Astrocyte of the spinal cord (primary cell): Measurements from ENCODE around the gene RFTN1.

Experiments
- DNase-seq: peaks from one replicate; pipeline ENCODE4 v3.0.0; 2011; ENCODE audit warnings: low read depth, low spot score
- H3K4me3 ChIP-seq: 2 replicates; pipeline ENCODE4 v1.5.1; 2011; ENCODE audit warnings: low read depth, mild to moderate bottlenecking, low read length, moderate library complexity
- in situ Hi-C: cut with HindIII; loops from 2 replicates; pipeline ENCODE4 v1.10.0; 2017; ENCODE audit warnings: low sequenced_read_pairs
- TF ChIP-seq, protein P1 (sequence below): IDR thresholded peaks from 2 replicates; pipeline ENCODE4 v1.5.1; 2012; ENCODE audit warnings: low read depth, mild to moderate bottlenecking, low read length, inconsistent platforms

The RFTN1 gene

GRCh38 chr3:16406166-16406565 lies 107.3 kb downstream of the RFTN1 start:
- TF ChIP-seq, protein P1, sequence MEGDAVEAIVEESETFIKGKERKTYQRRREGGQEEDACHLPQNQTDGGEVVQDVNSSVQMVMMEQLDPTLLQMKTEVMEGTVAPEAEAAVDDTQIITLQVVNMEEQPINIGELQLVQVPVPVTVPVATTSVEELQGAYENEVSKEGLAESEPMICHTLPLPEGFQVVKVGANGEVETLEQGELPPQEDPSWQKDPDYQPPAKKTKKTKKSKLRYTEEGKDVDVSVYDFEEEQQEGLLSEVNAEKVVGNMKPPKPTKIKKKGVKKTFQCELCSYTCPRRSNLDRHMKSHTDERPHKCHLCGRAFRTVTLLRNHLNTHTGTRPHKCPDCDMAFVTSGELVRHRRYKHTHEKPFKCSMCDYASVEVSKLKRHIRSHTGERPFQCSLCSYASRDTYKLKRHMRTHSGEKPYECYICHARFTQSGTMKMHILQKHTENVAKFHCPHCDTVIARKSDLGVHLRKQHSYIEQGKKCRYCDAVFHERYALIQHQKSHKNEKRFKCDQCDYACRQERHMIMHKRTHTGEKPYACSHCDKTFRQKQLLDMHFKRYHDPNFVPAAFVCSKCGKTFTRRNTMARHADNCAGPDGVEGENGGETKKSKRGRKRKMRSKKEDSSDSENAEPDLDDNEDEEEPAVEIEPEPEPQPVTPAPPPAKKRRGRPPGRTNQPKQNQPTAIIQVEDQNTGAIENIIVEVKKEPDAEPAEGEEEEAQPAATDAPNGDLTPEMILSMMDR, result no peak
- H3K4me3 ChIP-seq, result no peak overlapping the region
- no peak for DNase-seq
- in situ Hi-C loops, result no loop called here

GRCh38 chr3:16404349-16404895 lies 109.1 kb downstream of the RFTN1 start:
- H3K4me3 ChIP-seq, result no peak overlapping the region
- TF ChIP-seq, protein P1, result no peak
- in situ Hi-C loops, result no loop called here
- no peak for DNase-seq

DNA sequence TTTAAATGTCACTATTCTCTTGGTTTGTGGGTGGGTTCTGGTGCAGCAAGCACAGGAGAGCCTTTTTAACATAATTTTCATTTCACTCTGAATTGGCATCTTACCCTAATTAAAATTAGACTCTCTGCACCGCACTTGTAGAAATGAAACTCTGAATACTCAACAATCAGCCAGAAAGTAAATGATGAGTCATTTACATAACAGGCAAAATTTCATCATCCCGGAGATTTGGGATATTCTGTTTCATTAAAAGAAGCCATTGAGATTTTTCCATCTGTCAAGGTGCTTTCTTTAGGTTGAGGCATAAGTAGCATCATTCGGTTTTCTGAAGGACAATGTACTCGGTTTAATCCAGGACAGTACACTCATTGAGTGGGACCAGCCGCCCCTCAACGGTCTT lies 111.0 kb downstream of the RFTN1 start:
- in situ Hi-C loops, result no loop called here
- H3K4me3 ChIP-seq, result no peak overlapping the region
- DNase-seq, result peak; percentile 33
- TF ChIP-seq, protein P1, result no peak

- TF ChIP-seq, protein P1, result no peak
- in situ Hi-C loops, result no loop called here
- no peak overlapping the region for H3K4me3 ChIP-seq
- DNase-seq, result no peak
Measured at GRCh38 chr3:16401273-16401672, 112.2 kb downstream of the RFTN1 start.

- in situ Hi-C loops, result no loop called here
- DNase-seq, result peak; percentile 17
- H3K4me3 ChIP-seq, result no peak overlapping the region
- TF ChIP-seq, protein P1, result no peak
Measured at GRCh38 chr3:16400106-16400931, 113.2 kb downstream of the RFTN1 start.

- peak; percentile 76 for DNase-seq
- H3K4me3 ChIP-seq, result no peak overlapping the region
- in situ Hi-C loops, result no loop called here
- TF ChIP-seq, protein P1, result peak; percentile 43
Measured at GRCh38 chr3:16399473-16399872, 114.0 kb downstream of the RFTN1 start.
